Sigmoid colon (tissue), 3 donors: ENCODE data around the gene SLC8A3.

ENCODE experiments used
- CTCF ChIP-seq, 4 experiments: fragments of 450-650 bp in 3 of 4; fragments of 200-600 bp in 1 of 4; IDR thresholded peaks; one replicate each; pipeline ENCODE4 v1.5.1; 2016 to 2019; ENCODE audit warnings: antibody characterized with exemption in 4 of 4, mild to moderate bottlenecking in 3 of 4, moderate library complexity in 2 of 4
- POLR2A ChIP-seq, 2 donors: fragments of 450-650 bp; IDR thresholded peaks; one replicate each; pipeline ENCODE4 v1.6.1; 2016; ENCODE audit warnings: antibody characterized with exemption in 2 of 2, mild to moderate bottlenecking in 2 of 2, moderate library complexity in 2 of 2

GRCh38 chr14:70005281-70005805, 183.4 kb downstream of the SLC8A3 start:
- TF ChIP-seq POLR2A (IDR thresholded peaks at IDR 0.05), result no peak
- no peak for TF ChIP-seq CTCF (IDR thresholded peaks at IDR 0.05)
